ENCODE results near the gene TSPOAP1. TPM values are rescaled to one million over a fixed set of nuclear protein-coding genes. Genes with fewer than 3 reads are reported as not detected.

The TSPOAP1 gene
- total and polyA plus RNA-seq, 2 of the 13 experiments (the other 11 are each of a cell fraction or from before 2014, with no cell fraction given), result not detected

DNA sequence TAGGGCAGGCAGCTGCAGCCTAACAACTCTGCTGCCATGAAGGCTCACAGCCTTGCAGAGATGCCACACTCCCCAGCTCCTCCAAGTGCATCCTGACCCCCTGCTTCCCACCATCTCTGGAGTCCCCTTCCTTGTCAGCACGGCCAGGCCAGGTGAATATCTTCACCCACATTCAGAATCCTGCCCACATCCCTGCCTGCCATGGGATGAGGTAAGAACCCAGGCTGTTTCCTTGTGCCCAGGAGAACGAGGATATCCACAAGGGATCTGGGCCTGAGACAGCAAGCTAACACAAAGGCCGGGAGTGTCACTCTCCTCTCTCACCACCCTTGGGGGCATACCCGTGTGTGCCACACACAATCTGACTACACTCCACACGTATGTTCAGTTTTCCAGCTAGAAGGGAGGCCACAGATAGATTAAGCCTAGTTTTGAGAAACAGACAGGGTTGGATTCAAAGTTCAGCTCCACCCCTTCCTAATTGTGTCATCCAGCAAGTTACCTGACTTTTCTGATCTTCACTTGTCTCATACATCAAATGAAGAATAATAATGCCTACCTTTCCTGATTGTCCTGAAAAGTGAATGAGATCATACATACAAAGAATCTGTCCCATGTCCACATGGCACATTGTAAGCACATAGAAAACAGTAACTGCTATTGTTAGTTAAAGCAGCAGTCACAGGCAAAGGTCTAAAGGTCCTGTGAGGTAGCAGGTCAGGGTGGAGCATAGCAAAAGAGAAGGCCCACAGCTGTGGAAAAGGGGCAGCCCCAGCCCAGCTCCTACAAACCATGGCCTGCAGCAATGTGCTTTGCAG lies 40.8 kb upstream of the TSPOAP1 start (continued):
- TF ChIP-seq ISL2 (CRISPR knock-in tag; IDR thresholded peaks at IDR 0.05) (0 out of 2 replicates have a peak, but pooled peaks have one; percentile 46), ZNF235 (CRISPR knock-in tag; IDR thresholded peaks at IDR 0.05; ENCODE audit: borderline replicate concordance) (no peak), ZNF20 (CRISPR knock-in tag; IDR thresholded peaks at IDR 0.05) (no peak), ZSCAN30 (CRISPR knock-in tag; IDR thresholded peaks at IDR 0.05) (no peak), ZNF563 (CRISPR knock-in tag; IDR thresholded peaks at IDR 0.05) (no peak), GTF2F1 (IDR thresholded peaks at IDR 0.05; ENCODE audit: low read length) (no peak), YEATS2 (CRISPR knock-in tag; IDR thresholded peaks at IDR 0.05; ENCODE audit: borderline replicate concordance) (peak; percentile 67; the same call in 1 of the 2 replicates), KLF15 (CRISPR knock-in tag; IDR thresholded peaks at IDR 0.05; ENCODE audit: borderline replicate concordance) (no peak), ZNF678 (CRISPR knock-in tag; IDR thresholded peaks at IDR 0.05) (no peak), CHD2 (IDR thresholded peaks at IDR 0.05; ENCODE audit: low read depth, low read length) (no peak), JUND (CRISPR knock-in tag; IDR thresholded peaks at IDR 0.05) (peak; percentile 63; the same call in 1 of the 2 replicates), TRIM24 (CRISPR knock-in tag; IDR thresholded peaks at IDR 0.05) (no peak), ZFP41 (CRISPR knock-in tag; IDR thresholded peaks at IDR 0.05; ENCODE audit: borderline replicate concordance) (no peak; the same call in 1 of the 2 replicates), SOX5 (CRISPR knock-in tag; IDR thresholded peaks at IDR 0.05; ENCODE audit: borderline replicate concordance) (peak; percentile 96), HDAC1 (CRISPR knock-in tag; IDR thresholded peaks at IDR 0.05) (peak; percentile 77), SRSF1 (optimal IDR thresholded peaks at IDR 0.05; ENCODE audit: low read depth, low read length) (no peak), GTF3A (CRISPR knock-in tag; conservative IDR thresholded peaks at IDR 0.05) (no peak)
- TF ChIP-seq, protein P1, sequence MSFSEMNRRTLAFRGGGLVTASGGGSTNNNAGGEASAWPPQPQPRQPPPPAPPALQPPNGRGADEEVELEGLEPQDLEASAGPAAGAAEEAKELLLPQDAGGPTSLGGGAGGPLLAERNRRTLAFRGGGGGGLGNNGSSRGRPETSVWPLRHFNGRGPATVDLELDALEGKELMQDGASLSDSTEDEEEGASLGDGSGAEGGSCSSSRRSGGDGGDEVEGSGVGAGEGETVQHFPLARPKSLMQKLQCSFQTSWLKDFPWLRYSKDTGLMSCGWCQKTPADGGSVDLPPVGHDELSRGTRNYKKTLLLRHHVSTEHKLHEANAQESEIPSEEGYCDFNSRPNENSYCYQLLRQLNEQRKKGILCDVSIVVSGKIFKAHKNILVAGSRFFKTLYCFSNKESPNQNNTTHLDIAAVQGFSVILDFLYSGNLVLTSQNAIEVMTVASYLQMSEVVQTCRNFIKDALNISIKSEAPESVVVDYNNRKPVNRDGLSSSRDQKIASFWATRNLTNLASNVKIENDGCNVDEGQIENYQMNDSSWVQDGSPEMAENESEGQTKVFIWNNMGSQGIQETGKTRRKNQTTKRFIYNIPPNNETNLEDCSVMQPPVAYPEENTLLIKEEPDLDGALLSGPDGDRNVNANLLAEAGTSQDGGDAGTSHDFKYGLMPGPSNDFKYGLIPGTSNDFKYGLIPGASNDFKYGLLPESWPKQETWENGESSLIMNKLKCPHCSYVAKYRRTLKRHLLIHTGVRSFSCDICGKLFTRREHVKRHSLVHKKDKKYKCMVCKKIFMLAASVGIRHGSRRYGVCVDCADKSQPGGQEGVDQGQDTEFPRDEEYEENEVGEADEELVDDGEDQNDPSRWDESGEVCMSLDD (CRISPR knock-in tag; IDR thresholded peaks at IDR 0.05; ENCODE audit: borderline replicate concordance), result no peak
- TF ChIP-seq, protein P2, sequence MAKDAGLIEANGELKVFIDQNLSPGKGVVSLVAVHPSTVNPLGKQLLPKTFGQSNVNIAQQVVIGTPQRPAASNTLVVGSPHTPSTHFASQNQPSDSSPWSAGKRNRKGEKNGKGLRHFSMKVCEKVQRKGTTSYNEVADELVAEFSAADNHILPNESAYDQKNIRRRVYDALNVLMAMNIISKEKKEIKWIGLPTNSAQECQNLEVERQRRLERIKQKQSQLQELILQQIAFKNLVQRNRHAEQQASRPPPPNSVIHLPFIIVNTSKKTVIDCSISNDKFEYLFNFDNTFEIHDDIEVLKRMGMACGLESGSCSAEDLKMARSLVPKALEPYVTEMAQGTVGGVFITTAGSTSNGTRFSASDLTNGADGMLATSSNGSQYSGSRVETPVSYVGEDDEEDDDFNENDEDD (CRISPR knock-in tag; IDR thresholded peaks at IDR 0.05; ENCODE audit: borderline replicate concordance), result no peak
- TF ChIP-seq, protein P3, sequence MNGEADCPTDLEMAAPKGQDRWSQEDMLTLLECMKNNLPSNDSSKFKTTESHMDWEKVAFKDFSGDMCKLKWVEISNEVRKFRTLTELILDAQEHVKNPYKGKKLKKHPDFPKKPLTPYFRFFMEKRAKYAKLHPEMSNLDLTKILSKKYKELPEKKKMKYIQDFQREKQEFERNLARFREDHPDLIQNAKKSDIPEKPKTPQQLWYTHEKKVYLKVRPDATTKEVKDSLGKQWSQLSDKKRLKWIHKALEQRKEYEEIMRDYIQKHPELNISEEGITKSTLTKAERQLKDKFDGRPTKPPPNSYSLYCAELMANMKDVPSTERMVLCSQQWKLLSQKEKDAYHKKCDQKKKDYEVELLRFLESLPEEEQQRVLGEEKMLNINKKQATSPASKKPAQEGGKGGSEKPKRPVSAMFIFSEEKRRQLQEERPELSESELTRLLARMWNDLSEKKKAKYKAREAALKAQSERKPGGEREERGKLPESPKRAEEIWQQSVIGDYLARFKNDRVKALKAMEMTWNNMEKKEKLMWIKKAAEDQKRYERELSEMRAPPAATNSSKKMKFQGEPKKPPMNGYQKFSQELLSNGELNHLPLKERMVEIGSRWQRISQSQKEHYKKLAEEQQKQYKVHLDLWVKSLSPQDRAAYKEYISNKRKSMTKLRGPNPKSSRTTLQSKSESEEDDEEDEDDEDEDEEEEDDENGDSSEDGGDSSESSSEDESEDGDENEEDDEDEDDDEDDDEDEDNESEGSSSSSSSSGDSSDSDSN (CRISPR knock-in tag; IDR thresholded peaks at IDR 0.05), result peak; percentile 11; the same call in 1 of the 2 replicates
- TF ChIP-seq, protein P4, sequence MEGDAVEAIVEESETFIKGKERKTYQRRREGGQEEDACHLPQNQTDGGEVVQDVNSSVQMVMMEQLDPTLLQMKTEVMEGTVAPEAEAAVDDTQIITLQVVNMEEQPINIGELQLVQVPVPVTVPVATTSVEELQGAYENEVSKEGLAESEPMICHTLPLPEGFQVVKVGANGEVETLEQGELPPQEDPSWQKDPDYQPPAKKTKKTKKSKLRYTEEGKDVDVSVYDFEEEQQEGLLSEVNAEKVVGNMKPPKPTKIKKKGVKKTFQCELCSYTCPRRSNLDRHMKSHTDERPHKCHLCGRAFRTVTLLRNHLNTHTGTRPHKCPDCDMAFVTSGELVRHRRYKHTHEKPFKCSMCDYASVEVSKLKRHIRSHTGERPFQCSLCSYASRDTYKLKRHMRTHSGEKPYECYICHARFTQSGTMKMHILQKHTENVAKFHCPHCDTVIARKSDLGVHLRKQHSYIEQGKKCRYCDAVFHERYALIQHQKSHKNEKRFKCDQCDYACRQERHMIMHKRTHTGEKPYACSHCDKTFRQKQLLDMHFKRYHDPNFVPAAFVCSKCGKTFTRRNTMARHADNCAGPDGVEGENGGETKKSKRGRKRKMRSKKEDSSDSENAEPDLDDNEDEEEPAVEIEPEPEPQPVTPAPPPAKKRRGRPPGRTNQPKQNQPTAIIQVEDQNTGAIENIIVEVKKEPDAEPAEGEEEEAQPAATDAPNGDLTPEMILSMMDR (CRISPR knock-in tag; IDR thresholded peaks at IDR 0.05), result no peak
- TF ChIP-seq, protein P5, sequence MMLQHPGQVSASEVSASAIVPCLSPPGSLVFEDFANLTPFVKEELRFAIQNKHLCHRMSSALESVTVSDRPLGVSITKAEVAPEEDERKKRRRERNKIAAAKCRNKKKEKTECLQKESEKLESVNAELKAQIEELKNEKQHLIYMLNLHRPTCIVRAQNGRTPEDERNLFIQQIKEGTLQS (CRISPR knock-in tag; IDR thresholded peaks at IDR 0.05), result no peak

All from HepG2 (cell line).